Inflammatory macrophage treated with lipopolysaccharide for 1 hour (primary cell): ENCODE results near the gene ABCC9.

Experiments used
- DNase-seq, 2 donors: peaks; one replicate each; pipeline ENCODE4 v3.0.0-alpha.2; 2020 to 2022

The ABCC9 gene

DNA sequence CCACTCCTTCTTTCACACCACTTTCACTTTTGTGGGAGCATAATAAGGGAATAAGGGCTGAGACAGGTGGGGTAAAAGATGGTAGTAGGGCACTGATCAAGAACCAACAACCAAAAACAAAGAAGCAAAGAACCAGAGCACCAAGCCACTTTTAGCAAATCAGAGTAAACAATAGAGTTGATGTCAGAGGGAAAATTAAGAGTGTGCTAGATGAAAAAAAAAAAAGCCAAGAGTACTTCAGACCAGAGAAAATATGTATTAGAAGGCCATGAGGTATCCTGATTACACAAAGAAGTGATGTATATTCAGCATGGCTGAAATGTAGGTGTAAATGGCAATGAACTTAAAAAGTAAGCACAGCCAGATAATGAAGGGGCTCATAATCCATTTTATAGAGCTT, 75.4 kb downstream of the ABCC9 start:
- DNase-seq: no peak

GRCh38 chr12:21860534-21860933, 80.7 kb downstream of the ABCC9 start:
- DNase-seq: no peak

GRCh38 chr12:21860128-21860527, 81.1 kb downstream of the ABCC9 start:
- DNase-seq: no peak

DNA sequence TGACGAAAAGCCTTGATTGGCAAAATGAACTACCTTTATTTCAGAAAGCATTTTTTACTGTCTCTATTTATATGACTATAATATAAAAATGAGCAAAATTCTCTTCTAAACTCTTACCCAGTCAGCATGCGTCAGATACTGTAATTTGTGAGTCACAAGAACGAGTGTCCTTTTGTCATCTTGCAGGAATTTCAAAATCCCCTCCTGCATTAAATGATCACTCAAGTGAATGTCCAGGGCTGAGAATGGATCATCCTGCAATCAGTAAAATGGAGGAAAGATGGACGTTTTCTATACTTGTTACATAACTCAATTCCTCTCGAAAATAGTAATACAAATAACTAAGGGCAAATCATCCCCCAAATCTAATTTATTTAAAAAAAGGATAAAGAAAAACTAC, 89.0 kb downstream of the ABCC9 start:
- no peak for DNase-seq

DNA sequence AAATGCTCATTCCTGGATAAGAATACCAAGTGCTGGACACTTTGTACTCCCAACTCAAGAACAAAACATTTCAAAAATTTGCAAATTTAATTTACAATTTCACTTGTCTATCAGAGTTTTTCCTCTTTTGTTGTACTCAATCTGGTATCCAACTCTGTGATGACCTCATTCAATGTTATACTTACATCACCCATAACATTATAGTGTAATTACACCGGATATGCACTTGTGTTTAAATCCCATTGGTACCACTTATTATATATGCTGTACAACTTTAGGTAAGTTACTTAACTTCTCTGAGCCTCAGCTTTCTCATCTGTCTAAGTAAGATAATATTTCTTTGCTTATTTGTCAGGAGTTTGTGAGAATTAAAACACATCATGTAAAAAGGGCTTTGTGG, 90.1 kb downstream of the ABCC9 start:
- no peak for DNase-seq

- no peak for DNase-seq
Measured at GRCh38 chr12:21850419-21850818, 90.8 kb downstream of the ABCC9 start.

GRCh38 chr12:21849878-21850277, 91.3 kb downstream of the ABCC9 start:
- no peak for DNase-seq

GRCh38 chr12:21848192-21848591, 93.0 kb downstream of the ABCC9 start:
- no peak for DNase-seq

DNA sequence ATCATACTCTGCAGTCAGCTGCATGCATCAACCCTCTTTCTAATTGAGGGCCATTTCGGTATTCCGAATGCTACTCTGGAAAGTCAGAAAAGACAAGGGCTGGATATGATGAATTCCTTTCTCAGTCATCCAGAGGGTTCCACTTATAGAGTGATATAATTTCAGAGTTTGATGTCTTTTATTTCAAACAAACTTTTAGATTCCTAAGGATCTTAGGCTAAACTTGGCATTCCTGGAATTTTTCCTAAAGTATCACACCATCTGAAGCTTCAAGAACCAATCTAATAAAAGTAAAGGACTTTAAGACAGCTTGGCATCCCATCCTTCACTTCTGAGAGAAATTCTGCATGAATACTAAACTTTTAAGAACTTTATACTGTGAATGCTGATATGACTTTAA, 97.4 kb downstream of the ABCC9 start:
- no peak for DNase-seq

DNA sequence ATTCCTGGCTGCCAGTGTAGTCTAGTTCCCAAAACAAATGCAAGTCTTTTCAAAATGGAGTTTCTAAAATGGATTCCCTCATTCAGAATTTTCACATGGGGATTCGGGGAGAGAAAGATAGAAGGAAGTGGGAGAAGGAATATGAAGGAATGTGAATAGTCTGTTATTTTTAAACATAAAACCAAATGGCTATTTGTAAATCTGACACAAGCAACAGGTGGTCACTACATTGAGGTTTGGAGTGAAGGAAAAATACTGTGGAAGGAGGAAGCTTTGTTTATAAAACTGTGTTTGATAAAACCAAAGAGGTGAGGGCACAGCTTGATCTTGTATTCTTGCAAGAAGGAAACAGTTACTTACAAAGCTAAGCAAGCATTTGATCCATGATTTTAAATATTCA, 101.5 kb downstream of the ABCC9 start:
- DNase-seq: no peak

- no peak for DNase-seq
Measured at GRCh38 chr12:21837847-21838246, 103.4 kb downstream of the ABCC9 start.

GRCh38 chr12:21831791-21832344, 109.4 kb downstream of the ABCC9 start:
- DNase-seq: no peak

DNA sequence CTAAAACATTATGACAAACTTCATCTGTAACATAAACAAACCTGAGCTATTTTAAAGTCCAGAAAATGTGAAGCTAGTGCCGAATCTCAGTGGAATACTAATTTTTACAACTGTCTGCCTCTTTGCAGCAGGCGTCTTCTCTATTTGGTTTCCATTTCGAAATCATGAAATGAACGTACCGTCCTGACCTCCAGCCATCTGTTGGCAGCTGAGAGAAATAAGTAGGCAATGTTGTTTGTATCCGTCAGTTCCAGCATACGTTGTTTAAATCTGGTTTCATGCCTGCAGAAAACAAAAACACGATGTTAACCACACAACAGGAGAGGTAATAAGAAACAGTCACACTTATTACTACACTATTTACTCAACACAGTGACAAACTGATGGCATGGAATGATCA, 112.4 kb downstream of the ABCC9 start:
- no peak for DNase-seq

DNA sequence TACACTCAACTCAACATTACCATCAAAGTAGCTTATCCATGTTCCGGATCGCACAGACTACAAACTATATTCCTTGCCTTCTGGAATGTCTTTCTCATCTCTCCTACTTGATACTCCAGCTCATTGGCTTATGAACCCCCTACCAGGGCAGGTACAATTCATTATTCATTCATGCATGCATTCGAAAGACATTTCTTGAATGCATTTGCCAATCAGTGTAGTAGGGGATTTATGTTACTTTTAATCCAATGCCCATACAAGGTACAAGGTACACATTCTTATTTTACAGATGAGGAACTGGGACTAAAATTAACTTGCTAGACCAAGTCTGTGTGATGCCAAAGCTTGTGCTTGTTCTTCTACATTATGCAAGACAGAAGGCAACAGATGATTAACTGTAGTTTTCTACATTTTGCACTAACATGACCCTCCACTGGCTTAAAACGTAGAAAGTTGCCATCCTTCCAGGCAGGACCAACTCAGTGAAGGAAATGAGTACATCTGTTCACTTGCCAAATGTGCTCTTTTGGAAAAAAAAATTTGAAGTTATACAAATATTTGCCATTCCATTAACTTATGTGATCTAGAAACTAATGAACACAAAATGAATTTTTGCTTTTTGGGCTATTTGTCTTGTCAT, 113.0 kb downstream of the ABCC9 start:
- DNase-seq: no peak

DNA sequence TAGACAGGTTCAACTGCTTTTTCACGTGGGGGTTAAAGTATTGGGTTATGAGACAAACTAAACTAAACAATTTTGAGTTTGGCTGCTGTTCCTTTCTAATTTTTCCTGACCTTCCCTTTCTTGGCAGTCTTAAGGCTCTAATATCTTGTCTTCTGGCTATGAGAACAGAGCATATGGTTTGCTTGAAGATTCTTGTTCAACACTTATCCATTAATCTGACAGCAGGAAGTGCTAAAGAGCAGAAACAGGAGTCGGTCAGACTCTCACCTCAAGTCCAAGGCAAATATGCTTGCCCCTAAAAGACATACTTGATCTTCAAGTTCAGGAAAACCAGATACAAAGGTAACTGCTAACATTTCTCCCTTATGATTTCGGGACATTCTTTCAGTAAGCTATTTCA, 114.1 kb downstream of the ABCC9 start:
- no peak for DNase-seq

- DNase-seq: no peak
Measured at GRCh38 chr12:21826618-21826910, 114.7 kb downstream of the ABCC9 start.

- DNase-seq: no peak
Measured at GRCh38 chr12:21825886-21826617, 115.2 kb downstream of the ABCC9 start.

DNA sequence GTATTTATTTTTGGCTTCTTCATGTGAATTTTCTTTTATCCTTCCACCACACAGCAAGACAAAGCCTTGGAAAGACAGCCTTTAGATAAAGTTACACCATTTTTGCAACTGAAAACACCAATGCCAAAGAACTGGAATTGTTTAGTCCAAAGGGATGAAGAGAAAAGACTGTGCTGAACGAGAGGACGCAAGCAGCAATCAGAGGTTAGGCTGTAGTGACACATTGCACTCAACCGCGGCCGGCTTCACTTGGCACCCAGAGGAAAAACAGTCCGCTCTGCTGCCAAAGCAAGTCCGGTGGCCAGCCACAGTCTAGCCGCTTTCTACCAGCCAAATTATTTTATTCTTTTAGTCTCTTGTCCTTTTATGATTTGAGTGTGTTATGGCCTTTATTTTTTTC, 117.6 kb downstream of the ABCC9 start:
- no peak for DNase-seq

DNA sequence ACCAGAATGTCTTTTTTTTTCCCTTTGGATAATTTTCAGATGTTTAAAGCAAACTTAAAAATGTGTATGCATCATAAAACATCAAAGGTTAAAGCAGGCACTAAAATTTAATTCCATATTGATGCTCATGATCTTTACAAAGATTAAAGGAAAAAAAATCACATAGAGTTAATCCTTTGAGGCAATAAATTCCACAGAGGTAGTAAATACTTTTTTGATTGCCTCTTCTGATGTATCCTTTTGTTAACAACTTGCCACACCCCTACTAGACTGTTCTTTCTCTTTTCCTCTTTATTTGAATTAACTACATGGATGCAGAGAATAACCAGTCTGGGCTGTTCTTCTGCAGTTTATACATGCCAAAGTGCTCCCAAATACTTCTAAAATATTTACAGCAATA, 121.5 kb downstream of the ABCC9 start:
- DNase-seq: no peak

DNA sequence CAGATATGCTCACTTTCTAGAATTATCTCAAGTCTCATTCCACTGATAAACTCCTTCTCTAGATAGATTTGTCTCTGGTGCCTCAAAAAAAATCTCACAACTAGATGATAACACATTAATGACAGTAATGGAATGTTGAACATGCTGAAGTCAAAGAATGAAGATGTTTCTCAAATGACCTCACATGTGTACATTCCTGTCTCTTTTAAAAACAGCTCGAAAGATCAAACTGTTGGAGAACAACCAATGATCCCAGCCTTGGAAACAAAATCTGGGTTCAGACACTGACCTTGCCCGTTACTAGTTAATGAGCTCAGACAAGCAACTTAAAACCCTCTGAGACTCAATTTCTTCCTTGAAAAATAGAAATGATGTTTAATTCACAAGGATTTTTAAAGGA, 122.0 kb downstream of the ABCC9 start:
- DNase-seq: no peak

DNA sequence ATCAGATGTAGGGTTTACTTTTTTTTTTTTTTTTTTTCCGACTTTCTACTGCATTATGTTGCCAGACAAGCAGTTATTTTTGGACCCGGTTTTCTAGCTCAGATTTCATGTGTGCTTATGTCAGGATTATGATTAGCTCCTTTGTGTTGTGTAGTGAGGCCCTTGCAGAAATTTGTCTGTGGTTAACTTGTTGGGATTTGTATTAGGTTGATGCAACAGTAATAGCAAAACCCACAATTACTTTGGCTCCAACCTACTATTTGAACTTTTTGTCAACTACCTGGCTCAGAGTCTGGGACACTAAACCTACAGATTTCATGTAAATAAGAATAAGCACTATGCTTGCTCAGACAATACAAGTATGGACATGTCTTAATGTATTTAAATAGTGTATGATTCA, 122.6 kb downstream of the ABCC9 start:
- DNase-seq: no peak

GRCh38 chr12:21815306-21816062, 125.7 kb downstream of the ABCC9 start:
- DNase-seq: no peak

GRCh38 chr12:21814814-21815213, 126.4 kb downstream of the ABCC9 start:
- DNase-seq: no peak

- DNase-seq: no peak
Measured at GRCh38 chr12:21814327-21814726, 126.9 kb downstream of the ABCC9 start.
